GM12878 (cell line): ENCODE results near the gene ZIC5. TPM values are rescaled to one million over a fixed set of nuclear protein-coding genes. Genes with fewer than 3 reads are reported as not detected.

Experiments used
- ATAC-seq: fragments of 200-7000 bp; cut with Tn5 transposase; 3 replicates; pipeline ENCODE4 v1.9.1; 2020; ENCODE audit warnings: mild to moderate bottlenecking, moderate library complexity
- BruUV-seq: library from RNA; stranded (reverse); fragments of 400-500 nt; replicated peaks from 2 replicates; lab custom pipeline; 2021; lab: Mats Ljungman, UMichigan
- CTCF ChIA-PET: fragments of 300-600 bp; sonication (Branson Sonifier 250); formaldehyde crosslinking; extraction: SDS; loops from one replicate; lab custom pipeline; 2021; ENCODE audit warnings: inconsistent platforms; lab: Yijun Ruan, JAX
- POLR2A ChIA-PET: fragments of 350-600 bp; formaldehyde crosslinking; extraction: SDS; loops from one replicate; lab custom pipeline; 2021; ENCODE audit warnings: inconsistent platforms; lab: Charles Lee
- RAD21 ChIA-PET: fragments of 300-600 bp; sonication (Branson Sonifier 250); formaldehyde crosslinking; loops from one replicate; lab custom pipeline; 2023; ENCODE audit warnings: antibody characterized with exemption; ENCODE audit not compliant: unreplicated experiment; lab: Charles Lee
- SMC1A ChIA-PET: fragments of 300-600 bp; sonication (Branson Sonifier 250); formaldehyde crosslinking; loops from one replicate; lab custom pipeline; 2023; ENCODE audit not compliant: unreplicated experiment, uncharacterized antibody; lab: Charles Lee
- DNase-seq: peaks from one replicate; pipeline ENCODE4 v3.0.0-alpha.2; 2011; ENCODE audit warnings: low read depth, low spot score
- FAIRE-seq: peaks from 3 replicates; lab custom pipeline; 2011; peaks lifted over from hg19 to GRCh38; lab: Jason Lieb, UNC
- H2AFZ ChIP-seq: 2 replicates; pipeline ENCODE4 v1.6.0; 2011; ENCODE audit warnings: low read depth, low read length, control low read depth; ENCODE audit not compliant: control insufficient read depth
- H3K27ac ChIP-seq: 2 replicates; pipeline ENCODE4 v1.5.1; 2011; ENCODE audit warnings: control low read depth; ENCODE audit not compliant: control insufficient read depth, insufficient read depth
- H3K27me3 ChIP-seq, 2 experiments: replicated peaks in 1 of 2; 2 replicates each; pipeline versions ENCODE4 v1.6.0 to v1.6.1; 2011; ENCODE audit warnings: low read length in 1 of 2; ENCODE audit not compliant: control insufficient read depth in 2 of 2, insufficient read depth in 2 of 2
- H3K36me3 ChIP-seq, 2 experiments: 2 replicates each; pipeline ENCODE4 v1.5.1; 2011; ENCODE audit warnings: low read length in 1 of 2; ENCODE audit not compliant: control insufficient read depth in 2 of 2, insufficient read depth in 2 of 2
- H3K4me1 ChIP-seq: 2 replicates; pipeline ENCODE4 v1.6.1; 2011; ENCODE audit warnings: mild to moderate bottlenecking, low read length, moderate library complexity, mixed read lengths; ENCODE audit not compliant: control insufficient read depth, insufficient read depth
- H3K4me2 ChIP-seq: 2 replicates; pipeline ENCODE4 v1.6.0; 2011; ENCODE audit warnings: control low read depth; ENCODE audit not compliant: control insufficient read depth, insufficient read depth
- H3K4me3 ChIP-seq: fragments of 200-600 bp; sonication (generic); 2 replicates; pipeline ENCODE4 v1.5.1; 2016
- H3K79me2 ChIP-seq: 2 replicates; pipeline ENCODE4 v1.6.0; 2011; ENCODE audit warnings: low read length; ENCODE audit not compliant: control insufficient read depth, insufficient read depth
- H3K9ac ChIP-seq: 2 replicates; pipeline ENCODE4 v1.8.0; 2011; ENCODE audit warnings: low read length, control low read depth, mixed read lengths; ENCODE audit not compliant: control insufficient read depth, insufficient read depth
- H3K9me3 ChIP-seq: replicated peaks from 3 replicates; pipeline ENCODE4 v1.5.1; 2011; ENCODE audit warnings: mild to moderate bottlenecking, low read length; ENCODE audit not compliant: control insufficient read depth, insufficient read depth
- H4K20me1 ChIP-seq: 2 replicates; pipeline ENCODE4 v1.6.0; 2011; ENCODE audit not compliant: control insufficient read depth, insufficient read depth
- KAT2A ChIP-seq: conservative IDR thresholded peaks from 2 replicates; pipeline ENCODE4 v1.6.1; 2011; ENCODE audit warnings: low read depth, low read length; ENCODE audit not compliant: control insufficient read depth
- KDM1A ChIP-seq: fragments of 200-600 bp; sonication (generic); IDR thresholded peaks from 2 replicates; pipeline ENCODE4 v1.6.1; 2016; ENCODE audit warnings: borderline replicate concordance
- LARP7 ChIP-seq: fragments of 450-650 bp; IDR thresholded peaks from 2 replicates; pipeline ENCODE4 v1.6.1; 2017; ENCODE audit warnings: mild to moderate bottlenecking
- MLLT1 ChIP-seq: fragments of 450-650 bp; IDR thresholded peaks from 2 replicates; pipeline ENCODE4 v1.6.1; 2016; ENCODE audit warnings: mild to moderate bottlenecking
- WRNIP1 ChIP-seq: IDR thresholded peaks from 2 replicates; pipeline ENCODE4 v1.6.1; 2011; ENCODE audit warnings: low read depth, low read length, improper control_type of control experiment, borderline replicate concordance
- WGBS: methylation state at CpG from one replicate; pipeline ENCODE4 v1.1.6; 2016; ENCODE audit warnings: low lambda C conversion rate; ENCODE audit not compliant: insufficient replicate concordance, insufficient coverage; ENCODE audit errors: missing lambda C conversion rate; 5-methylcytosine and 5-hydroxymethylcytosine counted together
- in situ Hi-C: fragments of 300-500 bp; cut with MboI; formaldehyde crosslinking; loops from 9 replicates; pipeline ENCODE4 v1.14.3; 2018; ENCODE audit warnings: mixed read lengths
- intact Hi-C: fragments of 100-400 bp; cut with micrococcal nuclease; formaldehyde crosslinking; loops from one replicate; pipeline ENCODE4 v1.14.2; 2022; ENCODE audit not compliant: unreplicated experiment
- polyA plus RNA-seq, 11 experiments: library from polyadenylated mRNA; depleted of rRNA in 4 of 11; unstranded in 6 of 11; stranded (reverse) in 5 of 11; fragments of >200 nt; fragmentation: Nextera tagmentation in 4 of 11; fragmentation: Illumina TruSeq in 1 of 11; extraction: Ambion mirVana in 4 of 11; extraction: Trizol in 1 of 11; gene quantifications; 1 replicate in 1 of 11; 2 replicates in 10 of 11; pipeline versions ENCODE4 v1.2.1 to v1.2.3, GENCODE V29; 2011 to 2016; ENCODE audit warnings: inconsistent platforms in 2 of 11, missing spikeins in 2 of 11, low read depth in 1 of 11
- total RNA-seq, 4 experiments: library from RNA; depleted of rRNA in 3 of 4; stranded (reverse); fragments of >200 nt in 3 of 4; fragmentation: Illumina TruSeq in 1 of 4; extraction: Trizol in 1 of 4; gene quantifications; 2 replicates each; pipeline versions ENCODE4 v1.2.1 to v1.2.3, GENCODE V29; 2013 to 2021

The ZIC5 gene
- total and polyA plus RNA-seq, 10 of the 15 experiments (the other 5 are each of a cell fraction or from before 2014, with no cell fraction given), result not detected

- ChIA-PET POLR2A (no interaction called here), CTCF (no interaction called here), RAD21 (no interaction called here)
- BruUV-seq, result no TSS peak
- in situ Hi-C loops, result no loop called here
- Histone ChIP-seq H3K27me3 (peaks cover 6 to 25% of the 10 kb centered on the region in 2 experiments), H3K4me1 (no peaks in the 10 kb centered on the region), H3K27ac (no peak overlapping the region), H3K9me3 (no peaks in the 10 kb centered on the region; the same call in 2 of the 3 replicates), H3K36me3 (no peaks in the 10 kb centered on the region), H3K4me3 (no peak overlapping the region), H3K9ac (no peak overlapping the region)
- no peak for FAIRE-seq
- 15% methylated on average over 7 of the region's 7 CpGs for WGBS
- no peak for TF ChIP-seq WRNIP1
- TF ChIP-seq KDM1A, result no peak
- TF ChIP-seq LARP7, result no peak
- no peak for TF ChIP-seq MLLT1
- TF ChIP-seq, all 136 proteins: peak for 0
- ATAC-seq, result no peak
- SMC1A ChIA-PET, result no interaction called here
- Histone ChIP-seq H3K4me2 (no peak overlapping the region), H4K20me1 (no peaks in the 10 kb centered on the region), H3K79me2 (no peaks in the 10 kb centered on the region), H2AFZ (no peak overlapping the region)
- DNase-seq, result no peak
- intact Hi-C loops, result no loop called here
Observed at GRCh38 chr13:99977334-99977911, 5.9 kb upstream of the ZIC5 start.

GRCh38 chr13:99976575-99976974, 5.0 kb upstream of the ZIC5 start:
- no peaks in the 10 kb centered on the region for H3K4me1 ChIP-seq
- ChIA-PET CTCF (no interaction called here), SMC1A (no interaction called here), RAD21 (no interaction called here), POLR2A (no interaction called here)
- no peak for TF ChIP-seq KAT2A
- in situ Hi-C loops, result no loop called here
- H3K36me3 ChIP-seq, result no peaks in the 10 kb centered on the region
- intact Hi-C loops, result no loop called here
- WGBS, result 22% methylated on average over 5 of the region's 5 CpGs
- no peaks in the 10 kb centered on the region; the same call in 2 of the 3 replicates for H3K9me3 ChIP-seq
- no peak for FAIRE-seq
- no peaks in the 10 kb centered on the region for H4K20me1 ChIP-seq
- no peak overlapping the region for H3K27ac ChIP-seq
- no peak overlapping the region for H3K4me3 ChIP-seq
- no peak overlapping the region for H2AFZ ChIP-seq
- peaks cover 10 to 27% of the 10 kb centered on the region in 2 experiments for H3K27me3 ChIP-seq
- H3K79me2 ChIP-seq, result no peaks in the 10 kb centered on the region
- H3K9ac ChIP-seq, result no peak overlapping the region
- no peak for DNase-seq
- H3K4me2 ChIP-seq, result no peak overlapping the region
- ATAC-seq, result no peak
- no TSS peak for BruUV-seq
